SU-DHL-6 (cell line): ENCODE results near the gene NSUN4.

Experiments
- CTCF ChIP-seq: fragments of 200-600 bp; sonication (generic); IDR thresholded peaks from one replicate; pipeline ENCODE4 v1.5.1; 2017; ENCODE audit warnings: antibody characterized with exemption, mild to moderate bottlenecking, low read length, moderate library complexity; ENCODE audit not compliant: insufficient read depth, poor library complexity, severe bottlenecking
- EZH2phosphoT487 ChIP-seq: fragments of 200-600 bp; sonication (generic), shearing (Covaris generic); conservative IDR thresholded peaks from 2 replicates; pipeline ENCODE4 v1.6.1; 2018; ENCODE audit warnings: mild to moderate bottlenecking, antibody characterized with exemption, low read length, moderate library complexity, mixed read lengths

GRCh38 chr1:46362158-46362557 lies 21.6 kb downstream of the NSUN4 start:
- TF ChIP-seq CTCF, result no peak
- TF ChIP-seq EZH2phosphoT487, result no peak
